Glutamatergic neuron (in vitro differentiated cells): ENCODE results near the gene WIPF1. TPM values are rescaled to one million over a fixed set of nuclear protein-coding genes. Genes with fewer than 3 reads are reported as not detected.

ENCODE experiments used
- DNase-seq: peaks from one replicate; pipeline ENCODE4 v3.0.0; 2022
- H3K27ac Mint-ChIP-seq: one replicate; pipeline ENCODE4 v1.8.0; 2020; ENCODE audit warnings: mild to moderate bottlenecking, mixed read lengths, inconsistent platforms; ENCODE audit not compliant: unreplicated experiment
- H3K27me3 Mint-ChIP-seq: one replicate; pipeline ENCODE4 v1.8.0; 2020; ENCODE audit warnings: mild to moderate bottlenecking, moderate library complexity, mixed read lengths, inconsistent platforms; ENCODE audit not compliant: unreplicated experiment
- H3K36me3 Mint-ChIP-seq: one replicate; pipeline ENCODE4 v1.8.0; 2020; ENCODE audit warnings: mild to moderate bottlenecking, mixed read lengths, inconsistent platforms; ENCODE audit not compliant: unreplicated experiment
- H3K4me1 Mint-ChIP-seq: one replicate; pipeline ENCODE4 v1.8.0; 2020; ENCODE audit warnings: mild to moderate bottlenecking, low read depth, mixed read lengths, inconsistent platforms; ENCODE audit not compliant: unreplicated experiment
- H3K4me3 Mint-ChIP-seq: one replicate; pipeline ENCODE4 v1.8.0; 2020; ENCODE audit warnings: mild to moderate bottlenecking, mixed read lengths, inconsistent platforms; ENCODE audit not compliant: unreplicated experiment
- H3K9me3 Mint-ChIP-seq: one replicate; pipeline ENCODE4 v1.8.0; 2020; ENCODE audit warnings: mild to moderate bottlenecking, moderate library complexity, mixed read lengths, inconsistent platforms; ENCODE audit not compliant: unreplicated experiment
- total RNA-seq: library from RNA; stranded (reverse); fragmentation: NEBNext Ultra II Directional; extraction: Animal tissue kit (Norgen Biotek cat#: 25700); gene quantifications from one replicate; pipeline ENCODE4 v1.2.1, GENCODE V29; 2021; ENCODE audit not compliant: unreplicated experiment
- TF ChIP-seq, protein P1 (sequence below): fragments of 200-600 bp; sonication (generic); IDR thresholded peaks from one replicate; pipeline ENCODE4 v1.5.0; 2021; ENCODE audit not compliant: partially characterized antibody, unreplicated experiment

The WIPF1 gene
- total RNA-seq, 1 donor from 2014 or later, result 15.5 TPM

GRCh38 chr2:174632841-174633622, 35.4 kb upstream of the WIPF1 start:
- no peaks in the 10 kb centered on the region for H3K27me3 Mint-ChIP-seq
- no peak for DNase-seq
- TF ChIP-seq, protein P1, sequence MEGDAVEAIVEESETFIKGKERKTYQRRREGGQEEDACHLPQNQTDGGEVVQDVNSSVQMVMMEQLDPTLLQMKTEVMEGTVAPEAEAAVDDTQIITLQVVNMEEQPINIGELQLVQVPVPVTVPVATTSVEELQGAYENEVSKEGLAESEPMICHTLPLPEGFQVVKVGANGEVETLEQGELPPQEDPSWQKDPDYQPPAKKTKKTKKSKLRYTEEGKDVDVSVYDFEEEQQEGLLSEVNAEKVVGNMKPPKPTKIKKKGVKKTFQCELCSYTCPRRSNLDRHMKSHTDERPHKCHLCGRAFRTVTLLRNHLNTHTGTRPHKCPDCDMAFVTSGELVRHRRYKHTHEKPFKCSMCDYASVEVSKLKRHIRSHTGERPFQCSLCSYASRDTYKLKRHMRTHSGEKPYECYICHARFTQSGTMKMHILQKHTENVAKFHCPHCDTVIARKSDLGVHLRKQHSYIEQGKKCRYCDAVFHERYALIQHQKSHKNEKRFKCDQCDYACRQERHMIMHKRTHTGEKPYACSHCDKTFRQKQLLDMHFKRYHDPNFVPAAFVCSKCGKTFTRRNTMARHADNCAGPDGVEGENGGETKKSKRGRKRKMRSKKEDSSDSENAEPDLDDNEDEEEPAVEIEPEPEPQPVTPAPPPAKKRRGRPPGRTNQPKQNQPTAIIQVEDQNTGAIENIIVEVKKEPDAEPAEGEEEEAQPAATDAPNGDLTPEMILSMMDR, result no peak
- no peak overlapping the region for H3K27ac Mint-ChIP-seq
- H3K4me3 Mint-ChIP-seq, result no peak overlapping the region
- H3K36me3 Mint-ChIP-seq, result no peaks in the 10 kb centered on the region
- peaks cover 2% of the 10 kb centered on the region for H3K4me1 Mint-ChIP-seq
- no peaks in the 10 kb centered on the region for H3K9me3 Mint-ChIP-seq

DNA sequence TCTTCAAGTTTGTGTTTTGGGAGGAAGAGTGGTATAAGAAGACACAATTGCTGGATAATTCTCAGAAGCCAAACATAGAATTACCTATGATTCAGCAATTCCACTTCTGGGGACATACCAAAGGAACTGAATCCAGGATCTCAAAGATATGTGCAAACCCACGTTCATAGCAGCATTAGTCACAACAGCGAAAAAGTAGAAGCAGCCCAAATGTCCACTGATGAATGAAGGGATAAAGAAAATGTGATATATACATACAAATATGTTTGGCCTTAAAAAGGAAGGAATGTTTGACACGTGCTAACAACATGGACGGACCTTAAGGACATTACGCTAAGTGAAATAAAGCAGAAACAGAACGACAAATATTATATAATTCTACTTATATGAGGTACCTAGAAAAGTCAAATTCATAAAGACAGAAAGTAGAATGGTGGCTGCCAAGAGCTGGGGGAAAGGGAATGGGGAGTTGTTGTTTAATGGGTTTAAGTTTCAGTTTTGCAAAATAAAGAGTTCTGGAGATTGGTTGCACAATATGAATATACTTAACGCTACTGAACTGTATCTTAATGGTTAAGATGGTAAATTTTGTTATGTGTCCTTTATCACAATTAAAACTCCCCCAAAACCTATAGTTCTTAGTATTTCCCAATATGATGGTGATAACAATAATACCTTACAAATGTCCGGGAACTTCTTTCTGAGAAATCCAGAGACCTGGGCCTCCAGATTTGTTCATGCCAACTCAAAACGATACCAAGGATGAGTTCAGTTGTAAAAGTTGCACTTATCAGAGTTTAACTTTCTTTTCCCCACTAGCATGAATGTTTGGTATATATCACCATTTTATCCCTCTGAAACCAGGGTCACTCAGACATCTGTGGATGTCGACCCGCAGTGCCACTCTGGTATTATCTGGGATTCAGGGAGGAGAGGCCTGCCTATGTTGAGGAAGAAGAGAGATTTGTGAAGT, 33.7 kb upstream of the WIPF1 start:
- no peak overlapping the region for H3K27ac Mint-ChIP-seq
- DNase-seq, result no peak
- H3K27me3 Mint-ChIP-seq, result no peaks in the 10 kb centered on the region
- peaks cover 2% of the 10 kb centered on the region for H3K4me1 Mint-ChIP-seq
- H3K4me3 Mint-ChIP-seq, result no peak overlapping the region
- TF ChIP-seq, protein P1, result no peak
- H3K36me3 Mint-ChIP-seq, result no peaks in the 10 kb centered on the region
- peaks cover 2% of the 10 kb centered on the region for H3K9me3 Mint-ChIP-seq

DNA sequence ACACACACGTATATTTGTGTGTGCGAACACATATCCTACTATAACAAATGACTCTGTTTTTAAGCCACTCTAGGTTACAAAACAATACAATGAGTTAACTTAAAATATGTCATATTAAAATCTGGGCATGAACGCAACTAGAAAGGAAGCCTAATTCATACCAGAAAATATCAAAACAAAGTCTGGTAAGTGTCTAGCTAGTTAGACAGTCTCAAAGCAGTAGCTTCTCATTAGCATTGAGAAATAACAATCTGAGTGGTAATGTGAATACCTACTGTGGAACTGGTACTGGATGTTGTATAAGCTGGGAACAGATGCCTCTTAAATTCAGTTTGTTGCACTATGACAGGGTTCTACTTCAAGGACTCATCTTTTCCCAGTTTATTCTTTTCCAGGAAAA, 32.5 kb upstream of the WIPF1 start:
- Mint-ChIP-seq H3K4me1 (peaks cover 2% of the 10 kb centered on the region), H3K36me3 (no peaks in the 10 kb centered on the region), H3K27ac (no peak overlapping the region), H3K4me3 (no peak overlapping the region), H3K27me3 (no peaks in the 10 kb centered on the region), H3K9me3 (peaks cover 2% of the 10 kb centered on the region)
- no peak for DNase-seq
- TF ChIP-seq, protein P1, result no peak

DNA sequence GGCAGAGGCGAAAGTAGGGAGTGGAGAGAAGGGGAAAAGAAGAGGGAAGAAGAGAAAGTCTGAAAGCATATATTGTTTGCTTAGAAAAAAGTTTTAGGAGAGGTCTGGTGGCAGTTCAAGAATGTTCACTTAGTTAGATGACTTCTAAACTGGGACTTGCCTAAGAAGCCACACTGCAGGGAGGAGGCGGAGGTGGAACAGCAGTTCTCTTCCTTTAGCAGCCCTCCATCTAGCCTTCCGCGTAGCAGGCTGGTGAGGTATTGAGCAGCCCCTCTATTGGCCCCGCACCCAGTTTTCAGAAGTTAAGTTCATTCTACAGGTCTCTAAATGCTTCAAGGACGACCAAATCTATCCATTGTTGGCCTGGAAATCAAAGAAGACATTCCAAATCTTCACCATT, 31.9 kb upstream of the WIPF1 start:
- Mint-ChIP-seq H3K36me3 (no peaks in the 10 kb centered on the region), H3K4me3 (no peak overlapping the region), H3K9me3 (peaks cover 2% of the 10 kb centered on the region), H3K4me1 (peaks cover 2% of the 10 kb centered on the region), H3K27ac (no peak overlapping the region), H3K27me3 (no peaks in the 10 kb centered on the region)
- TF ChIP-seq, protein P1, result no peak
- no peak for DNase-seq
